PC-9 (cell line): ENCODE results near the gene EP300. TPM values are rescaled to one million over a fixed set of nuclear protein-coding genes. Genes with fewer than 3 reads are reported as not detected.

Source experiments
- BruUV-seq: library from RNA; stranded (reverse); fragments of 400-500 nt; replicated peaks from 2 replicates; lab custom pipeline; 2021; lab: Mats Ljungman, UMichigan
- CTCF ChIA-PET: fragments of 300-600 bp; sonication (Branson Sonifier 250); formaldehyde crosslinking; loops from one replicate; lab custom pipeline; 2022; ENCODE audit warnings: antibody characterized with exemption; lab: Charles Lee
- POLR2A ChIA-PET: fragments of 300-600 bp; sonication (Branson Sonifier 250); formaldehyde crosslinking; loops from one replicate; lab custom pipeline; 2022; ENCODE audit warnings: antibody characterized with exemption; ENCODE audit not compliant: unreplicated experiment; lab: Charles Lee
- DNase-seq, 2 experiments: peaks; one replicate each; pipeline versions ENCODE4 v3.0.0 to v3.0.0-alpha.2; 2015 to 2022; ENCODE audit warnings: mixed read lengths in 1 of 2
- H2AFZ ChIP-seq: fragments of 200-600 bp; sonication (generic); 2 replicates; pipeline ENCODE4 v1.8.1; 2017; ENCODE audit warnings: antibody characterized with exemption
- H3F3A ChIP-seq: fragments of 200-600 bp; sonication (generic); 2 replicates; pipeline ENCODE4 v1.8.1; 2017; ENCODE audit warnings: antibody characterized with exemption, mild to moderate bottlenecking, low read depth; ENCODE audit not compliant: insufficient read depth
- H3K27ac ChIP-seq: fragments of 200-600 bp; sonication (generic); 2 replicates; pipeline ENCODE4 v1.6.1; 2016; ENCODE audit warnings: mixed run types
- H3K27me3 ChIP-seq: fragments of 200-600 bp; sonication (generic); 2 replicates; pipeline ENCODE4 v1.6.1; 2016; ENCODE audit warnings: low read depth, mixed run types; ENCODE audit not compliant: insufficient read depth
- H3K36me3 ChIP-seq: fragments of 200-600 bp; sonication (generic); 2 replicates; pipeline ENCODE4 v1.6.1; 2016; ENCODE audit warnings: low read depth, mixed run types
- H3K4me1 ChIP-seq: fragments of 200-600 bp; sonication (generic); replicated peaks from 2 replicates; pipeline ENCODE4 v1.6.1; 2016; ENCODE audit warnings: mixed run types; ENCODE audit not compliant: insufficient read depth
- H3K4me2 ChIP-seq: fragments of 200-600 bp; sonication (generic); 2 replicates; pipeline ENCODE4 v1.6.1; 2017; ENCODE audit warnings: mixed run types
- H3K4me3 ChIP-seq: fragments of 200-600 bp; sonication (generic); 2 replicates; pipeline ENCODE4 v1.6.1; 2016; ENCODE audit warnings: mixed run types
- H3K79me2 ChIP-seq: fragments of 200-600 bp; sonication (generic); 2 replicates; pipeline ENCODE4 v1.6.1; 2017; ENCODE audit warnings: low read depth, mixed run types
- H3K9me2 ChIP-seq: fragments of 200-600 bp; sonication (generic); 2 replicates; pipeline ENCODE4 v1.8.1; 2017; ENCODE audit warnings: mild to moderate bottlenecking; ENCODE audit not compliant: insufficient read depth
- H3K9me3 ChIP-seq: fragments of 200-600 bp; sonication (generic); 2 replicates; pipeline ENCODE4 v1.8.1; 2016; ENCODE audit warnings: low read depth; ENCODE audit not compliant: insufficient read depth
- H4K20me1 ChIP-seq: fragments of 200-600 bp; sonication (generic); 2 replicates; pipeline ENCODE4 v1.8.1; 2017; ENCODE audit not compliant: insufficient read depth
- CTCF ChIP-seq: fragments of 200-600 bp; sonication (generic); conservative IDR thresholded peaks from 2 replicates; pipeline ENCODE4 v1.6.1; 2017; ENCODE audit warnings: mixed run types, antibody characterized with exemption, mild to moderate bottlenecking, moderate library complexity
- EZH2 ChIP-seq: fragments of 200-600 bp; sonication (generic); IDR thresholded peaks from 2 replicates; pipeline ENCODE4 v1.8.0; 2017; ENCODE audit warnings: antibody characterized with exemption, low read depth
- intact Hi-C: fragments of 100-400 bp; cut with micrococcal nuclease; formaldehyde crosslinking; loops from one replicate; pipeline ENCODE4 v1.10.0; 2022; ENCODE audit not compliant: unreplicated experiment
- total RNA-seq: library from RNA; stranded (reverse); gene quantifications from 2 replicates; pipeline ENCODE4 v1.2.3, GENCODE V29; 2021

The EP300 gene
- total RNA-seq, 1 experiment from 2014 or later, result 64.3 TPM

- Histone ChIP-seq H3K4me1 (no peaks in the 10 kb centered on the region; the same call in 1 of the 2 replicates), H3K9me2 (no peaks in the 10 kb centered on the region), H2AFZ (no peak overlapping the region), H4K20me1 (no peaks in the 10 kb centered on the region), H3F3A (no peaks in the 10 kb centered on the region; the same call in 1 of the 2 replicates), H3K9me3 (no peaks in the 10 kb centered on the region), H3K79me2 (no peaks in the 10 kb centered on the region), H3K4me2 (no peak overlapping the region), H3K4me3 (no peak overlapping the region), H3K27ac (peak overlapping the region; percentile 30), H3K36me3 (peaks cover 9% of the 10 kb centered on the region; the same call in 1 of the 2 replicates), H3K27me3 (no peaks in the 10 kb centered on the region)
- intact Hi-C loops, result no loop called here
- POLR2A ChIA-PET, result no interaction called here
- BruUV-seq, result TSS peak; percentile 41
- TF ChIP-seq EZH2, result no peak
- no peak for TF ChIP-seq CTCF
- CTCF ChIA-PET, result no interaction called here
- no peak for DNase-seq
Observed at GRCh38 chr22:41217553-41218157, 125.3 kb downstream of the EP300 start.

GRCh38 chr22:41222846-41223507, 130.6 kb downstream of the EP300 start:
- CTCF ChIA-PET, result no interaction called here
- POLR2A ChIA-PET, result interaction anchor here (0.5 kb wide), 1 partner anchor 23 kb away, joined by 4 read pairs; no protein-coding TSS in a partner anchor
- Histone ChIP-seq H2AFZ (no peak overlapping the region), H4K20me1 (no peaks in the 10 kb centered on the region), H3K36me3 (0 out of 2 replicates have a peak, but pooled peaks cover 6% of the 10 kb centered on the region), H3K79me2 (no peaks in the 10 kb centered on the region), H3K27me3 (no peaks in the 10 kb centered on the region), H3K4me3 (no peak overlapping the region), H3K9me3 (no peaks in the 10 kb centered on the region), H3F3A (no peaks in the 10 kb centered on the region), H3K27ac (0 out of 2 replicates have a peak overlapping the region, but pooled peaks have one; percentile 9), H3K4me1 (peaks cover 4% of the 10 kb centered on the region; the same call in 1 of the 2 replicates), H3K4me2 (no peak overlapping the region), H3K9me2 (no peaks in the 10 kb centered on the region)
- BruUV-seq, result no TSS peak
- no peak for DNase-seq
- intact Hi-C loops, result no loop called here
- no peak for TF ChIP-seq EZH2
- TF ChIP-seq CTCF, result no peak

- intact Hi-C loops, result no loop called here
- Histone ChIP-seq H4K20me1 (no peaks in the 10 kb centered on the region), H3K27me3 (no peaks in the 10 kb centered on the region), H3K4me2 (no peak overlapping the region), H3K4me1 (peaks cover 4% of the 10 kb centered on the region; the same call in 1 of the 2 replicates), H3K36me3 (0 out of 2 replicates have a peak, but pooled peaks cover 6% of the 10 kb centered on the region), H3K79me2 (no peaks in the 10 kb centered on the region), H3K9me2 (no peaks in the 10 kb centered on the region), H3K4me3 (no peak overlapping the region), H3K27ac (no peak overlapping the region), H3F3A (no peaks in the 10 kb centered on the region), H3K9me3 (no peaks in the 10 kb centered on the region), H2AFZ (no peak overlapping the region)
- no peak for DNase-seq
- TF ChIP-seq CTCF, result no peak
- no peak for TF ChIP-seq EZH2
- CTCF ChIA-PET, result no interaction called here
- POLR2A ChIA-PET, result no interaction called here
- no TSS peak for BruUV-seq
Observed at GRCh38 chr22:41223535-41223934, 131.1 kb downstream of the EP300 start.
